Stimulated activated CD8-positive, alpha-beta memory T cell treated with anti-CD3 and anti-CD28 coated beads, Interleukin-7, amount 100 ng/mL, for 48 hours (primary cell): ENCODE measurements around the gene SEC61G.

Experiments used
- DNase-seq, 2 donors: peaks; one replicate each; pipeline ENCODE4 v3.0.0-alpha.2; 2020; ENCODE audit warnings: low read depth in 1 of 2; ENCODE audit errors: extremely low read depth in 1 of 2

The SEC61G gene

DNA sequence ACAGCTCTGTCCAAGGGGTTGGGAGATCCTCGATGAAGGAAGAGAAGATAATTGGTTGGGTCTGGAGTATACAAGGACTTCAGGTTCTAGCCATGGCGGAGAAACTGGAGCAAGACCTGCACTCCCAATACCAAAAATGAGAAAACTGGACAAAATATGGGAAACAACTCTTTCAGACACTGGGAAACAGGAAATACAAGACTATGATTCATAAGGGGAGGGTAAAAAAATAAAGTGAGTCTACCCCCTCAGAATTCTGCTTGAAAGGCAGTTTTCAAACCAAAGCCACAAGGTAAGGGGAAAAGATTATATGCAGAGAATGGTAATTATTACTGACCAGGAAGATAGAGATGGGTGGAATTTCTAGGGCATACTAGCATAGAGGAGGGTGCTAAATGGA is 10.2 kb upstream of the SEC61G start:
- no peak for DNase-seq

DNA sequence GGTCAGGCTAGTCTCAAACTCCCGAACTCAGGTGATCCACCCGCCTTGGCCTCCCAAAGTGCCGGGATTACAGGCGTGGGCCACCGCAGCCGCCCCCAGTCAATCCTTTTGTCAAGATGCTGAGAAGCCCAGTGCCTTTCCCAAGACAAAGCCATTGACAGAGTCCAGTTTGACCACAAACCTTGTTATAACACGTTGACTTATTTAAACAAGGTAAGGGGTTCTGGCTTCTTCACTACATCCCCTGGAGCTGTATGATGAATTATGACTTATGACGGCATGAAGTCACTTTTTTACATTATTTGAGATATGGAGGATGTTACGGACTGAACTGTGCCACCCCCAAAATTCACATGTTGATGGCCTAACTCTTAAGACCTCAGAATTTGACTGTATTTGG is 5.8 kb upstream of the SEC61G start:
- no peak for DNase-seq

- DNase-seq, result no peak
Measured at GRCh38 chr7:54757711-54758110, 1.3 kb downstream of the SEC61G start.

- DNase-seq, result no peak
Measured at GRCh38 chr7:54749200-54749599, 9.8 kb downstream of the SEC61G start.

GRCh38 chr7:54747234-54747633 is 11.8 kb downstream of the SEC61G start:
- DNase-seq, result no peak

DNA sequence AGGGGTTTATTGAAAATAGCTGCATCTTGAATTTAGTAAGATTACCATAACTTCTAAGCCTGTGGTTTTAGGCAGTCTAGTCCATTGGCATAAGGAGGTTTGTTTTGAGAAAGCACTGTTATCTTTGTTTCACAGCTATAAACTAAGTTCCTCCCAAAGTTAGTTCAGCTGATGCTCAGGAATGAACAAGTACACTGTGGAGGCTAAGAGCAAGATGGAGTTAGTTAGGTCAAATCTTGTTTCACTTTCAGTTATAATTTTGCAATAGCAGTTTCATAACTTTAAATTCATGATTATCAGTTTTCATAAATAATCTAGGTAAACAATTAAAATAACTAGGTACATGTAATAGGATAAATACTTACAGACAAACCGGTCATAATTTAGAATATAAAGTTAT is 15.4 kb downstream of the SEC61G start:
- no peak for DNase-seq

GRCh38 chr7:54738737-54739136 is 20.3 kb downstream of the SEC61G start:
- no peak for DNase-seq

DNA sequence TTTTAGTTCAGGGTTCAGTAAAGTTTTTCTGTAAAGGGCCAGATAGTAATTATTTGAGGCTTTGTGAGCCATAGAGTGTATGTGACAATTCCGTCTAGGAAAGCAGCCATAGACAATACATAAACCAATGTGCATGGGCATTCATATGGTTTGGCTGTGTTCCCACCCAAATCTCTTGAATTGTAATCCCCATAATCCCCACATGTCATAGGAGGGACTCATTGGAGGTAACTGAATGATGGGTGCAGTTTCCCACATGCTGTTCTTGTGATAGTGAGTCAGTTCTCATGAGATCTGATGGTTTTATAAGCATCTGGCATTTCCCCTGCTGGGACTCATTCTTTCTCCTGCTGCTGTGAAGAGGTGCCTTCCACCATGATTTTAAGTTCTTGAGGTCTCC is 29.9 kb downstream of the SEC61G start:
- DNase-seq, result no peak

DNA sequence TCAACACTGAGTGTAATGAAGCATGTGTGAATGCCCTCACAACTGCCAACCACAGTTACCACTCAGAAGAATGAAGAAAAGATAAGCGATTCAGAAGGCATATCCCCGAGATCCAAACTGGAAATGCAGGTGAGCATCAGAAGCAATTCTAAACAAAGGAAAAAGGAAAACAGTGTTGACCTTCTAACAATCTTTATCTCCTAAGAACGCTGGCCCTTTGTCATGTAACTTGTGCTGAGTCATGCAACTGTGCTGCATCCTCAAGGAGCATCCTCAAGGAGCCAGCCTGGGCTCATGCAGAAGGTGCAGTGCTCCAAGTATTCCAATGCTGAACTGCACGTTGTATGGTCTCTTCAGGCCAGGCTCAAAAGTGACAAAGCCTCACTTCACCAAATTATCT is 30.6 kb downstream of the SEC61G start:
- DNase-seq, result no peak

- DNase-seq, result no peak
Measured at GRCh38 chr7:54725255-54725654, 33.8 kb downstream of the SEC61G start.

DNA sequence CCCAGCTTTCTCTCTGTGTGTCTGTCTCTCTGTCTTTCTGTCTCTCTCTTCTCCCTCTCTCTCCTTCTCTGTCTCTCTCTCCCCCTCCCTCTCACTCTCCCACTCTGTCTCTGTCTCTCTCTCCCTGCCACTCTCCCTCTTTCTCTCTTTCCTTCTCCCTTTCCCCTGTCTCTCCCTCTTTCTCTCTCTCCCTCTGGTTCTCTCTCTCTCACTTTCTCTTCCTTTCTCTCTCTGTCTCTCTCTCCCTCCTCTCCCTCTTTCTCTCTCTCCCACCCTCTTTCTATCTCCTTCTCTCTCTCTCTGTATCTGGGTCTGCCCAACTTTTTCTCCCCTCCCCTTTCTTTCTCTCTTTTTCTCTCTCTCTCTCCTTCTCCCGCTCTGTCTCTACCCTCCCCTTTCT is 36.5 kb downstream of the SEC61G start:
- DNase-seq, result no peak

GRCh38 chr7:54722026-54722425 is 37.0 kb downstream of the SEC61G start:
- DNase-seq, result no peak

DNA sequence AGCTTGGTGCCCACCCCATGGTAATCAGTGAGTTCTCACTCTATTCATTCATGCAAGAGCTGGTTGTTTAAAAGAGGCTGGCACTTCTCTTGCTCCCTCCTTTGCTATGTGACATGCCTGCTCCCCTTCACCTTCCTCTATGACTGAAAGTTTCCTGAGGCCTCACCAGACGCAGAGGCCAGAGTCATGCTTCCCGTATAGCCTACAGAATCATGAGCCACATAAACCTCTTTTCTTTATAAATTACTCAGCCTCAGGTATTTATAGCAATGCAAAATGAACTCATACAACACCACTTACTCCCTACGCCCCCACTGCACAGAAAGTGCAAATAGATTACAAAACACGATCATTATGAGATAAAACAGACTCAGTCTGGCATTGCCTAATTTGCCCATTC is 39.0 kb downstream of the SEC61G start:
- no peak for DNase-seq

- no peak for DNase-seq
Measured at GRCh38 chr7:54719425-54719824, 39.6 kb downstream of the SEC61G start.

DNA sequence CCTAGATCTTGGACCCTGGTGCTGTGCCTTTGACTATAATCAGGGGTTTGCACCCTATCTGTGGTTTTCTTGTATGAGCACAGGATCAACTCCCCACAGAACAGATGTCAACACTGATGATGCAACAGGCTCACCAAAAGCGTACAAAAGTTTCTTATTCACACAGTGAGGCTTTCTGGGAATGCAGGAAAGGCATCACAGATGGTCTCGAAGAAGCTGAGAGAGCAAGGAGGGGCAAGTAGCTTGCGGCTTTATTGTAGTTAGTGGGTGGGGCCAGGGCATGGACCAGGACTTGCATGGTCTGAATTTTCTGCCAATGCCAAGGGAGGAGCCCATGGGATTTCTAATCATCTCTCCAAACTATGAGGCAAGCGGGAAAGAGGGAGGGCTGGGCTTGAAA is 46.2 kb downstream of the SEC61G start:
- DNase-seq, result no peak

DNA sequence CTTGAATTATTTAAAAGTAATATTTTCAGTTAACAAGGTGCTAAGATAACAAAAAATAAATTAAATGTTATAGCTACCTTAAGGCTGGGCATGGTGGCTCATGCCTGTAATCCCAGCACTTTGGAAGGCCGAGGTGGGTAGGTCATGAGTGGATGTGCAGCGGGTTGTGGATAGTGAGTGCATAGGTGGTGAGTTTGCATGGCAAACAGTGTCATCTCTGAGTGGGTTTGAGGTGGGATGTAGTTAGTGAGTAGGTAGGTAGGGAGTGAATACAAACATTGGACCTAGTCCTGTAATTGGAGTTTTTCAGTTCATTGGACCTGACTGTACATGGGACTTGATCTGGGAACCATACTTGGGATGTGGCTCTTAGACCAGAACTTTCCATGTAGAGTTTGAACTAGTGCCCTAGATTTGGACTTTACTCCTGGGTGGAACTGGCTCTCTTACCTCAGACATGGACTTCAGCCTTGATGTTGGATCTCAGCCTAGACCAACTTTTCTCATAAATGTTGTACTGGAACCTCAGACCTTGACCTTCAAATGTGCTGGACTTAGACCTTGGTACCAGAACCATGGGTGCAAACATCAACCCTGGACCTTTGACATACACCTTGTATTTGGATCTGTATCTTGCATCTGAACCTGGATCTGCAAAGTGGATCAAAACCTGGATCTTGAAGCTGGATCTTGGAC is 47.0 kb downstream of the SEC61G start:
- DNase-seq, result no peak

DNA sequence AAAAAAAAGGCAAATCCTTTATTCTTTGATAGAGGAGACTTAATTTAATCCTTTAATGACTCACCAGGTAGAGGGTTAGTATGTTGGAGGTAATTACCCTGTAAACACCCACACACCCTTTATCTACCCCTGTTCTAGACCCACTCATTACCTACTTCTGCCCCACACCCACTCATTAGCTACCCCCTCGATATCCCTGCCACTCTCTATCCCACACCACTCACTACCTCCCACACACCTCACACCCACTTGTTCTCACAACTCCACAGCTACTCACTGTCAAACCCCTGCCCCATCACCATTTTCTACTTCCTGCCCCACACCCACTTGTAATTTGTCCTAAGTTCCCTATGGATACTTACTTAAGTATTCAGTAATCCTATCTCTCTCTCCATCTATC is 49.7 kb downstream of the SEC61G start:
- DNase-seq, result no peak

DNA sequence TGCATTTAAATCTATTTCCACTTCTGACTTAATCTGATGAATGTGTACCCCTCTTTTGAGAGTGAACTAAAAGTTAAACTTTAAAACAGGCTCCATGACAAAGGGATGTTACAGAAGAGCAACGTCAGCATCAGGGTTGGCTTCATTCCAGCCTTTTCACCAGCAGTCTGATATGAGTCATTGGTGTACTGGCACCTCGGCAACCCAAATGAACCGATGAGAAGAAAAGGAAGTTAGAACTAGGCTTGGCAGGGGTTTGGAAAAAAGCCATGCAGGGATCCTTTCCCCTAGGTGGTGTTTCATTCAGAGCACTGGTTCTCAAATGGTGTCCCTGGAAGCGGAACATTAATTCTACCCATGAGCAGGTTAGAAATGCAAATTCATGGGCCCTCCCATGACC is 53.6 kb downstream of the SEC61G start:
- no peak for DNase-seq

DNA sequence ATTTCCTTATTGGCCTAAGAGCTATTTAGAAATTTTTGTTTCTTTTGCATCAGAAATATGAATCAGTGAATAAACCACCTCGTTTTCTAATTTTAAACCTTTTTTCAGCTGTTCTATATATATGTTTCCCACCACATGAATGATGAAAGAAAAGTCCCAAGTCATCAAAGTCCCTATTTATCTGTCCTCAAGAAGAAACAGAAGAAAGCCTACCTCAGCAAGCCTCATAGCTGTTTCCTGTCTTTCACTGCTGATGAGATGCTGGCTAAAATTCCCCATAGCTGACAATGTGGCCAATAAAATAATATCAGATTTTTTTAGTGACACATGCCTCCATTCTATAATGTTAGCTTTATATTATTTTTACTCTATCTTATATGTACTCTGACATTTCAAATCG is 54.2 kb downstream of the SEC61G start:
- DNase-seq, result no peak
